ENCODE results near the gene PTPMT1.

DNA sequence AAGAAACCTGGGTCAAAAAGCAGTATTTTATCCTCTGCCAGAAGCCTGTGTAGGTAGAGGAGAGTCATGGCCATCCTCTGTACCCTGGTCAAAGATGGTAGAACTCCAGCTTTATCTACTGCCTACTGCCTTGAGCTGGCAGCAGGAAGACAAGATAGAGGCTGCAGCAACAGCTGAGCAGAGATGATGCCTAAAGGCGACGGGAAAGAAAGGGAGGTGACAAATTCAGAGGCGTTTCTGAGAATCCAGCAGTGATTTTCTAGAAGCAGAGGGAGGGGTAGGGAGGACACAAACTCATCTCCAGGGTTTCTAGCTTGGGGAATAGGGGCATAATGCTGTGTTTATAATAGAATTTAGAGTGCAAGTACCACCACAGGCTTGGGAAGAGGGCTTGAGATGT is 44.3 kb downstream of the PTPMT1 start:
- TF ChIP-seq, protein P1, sequence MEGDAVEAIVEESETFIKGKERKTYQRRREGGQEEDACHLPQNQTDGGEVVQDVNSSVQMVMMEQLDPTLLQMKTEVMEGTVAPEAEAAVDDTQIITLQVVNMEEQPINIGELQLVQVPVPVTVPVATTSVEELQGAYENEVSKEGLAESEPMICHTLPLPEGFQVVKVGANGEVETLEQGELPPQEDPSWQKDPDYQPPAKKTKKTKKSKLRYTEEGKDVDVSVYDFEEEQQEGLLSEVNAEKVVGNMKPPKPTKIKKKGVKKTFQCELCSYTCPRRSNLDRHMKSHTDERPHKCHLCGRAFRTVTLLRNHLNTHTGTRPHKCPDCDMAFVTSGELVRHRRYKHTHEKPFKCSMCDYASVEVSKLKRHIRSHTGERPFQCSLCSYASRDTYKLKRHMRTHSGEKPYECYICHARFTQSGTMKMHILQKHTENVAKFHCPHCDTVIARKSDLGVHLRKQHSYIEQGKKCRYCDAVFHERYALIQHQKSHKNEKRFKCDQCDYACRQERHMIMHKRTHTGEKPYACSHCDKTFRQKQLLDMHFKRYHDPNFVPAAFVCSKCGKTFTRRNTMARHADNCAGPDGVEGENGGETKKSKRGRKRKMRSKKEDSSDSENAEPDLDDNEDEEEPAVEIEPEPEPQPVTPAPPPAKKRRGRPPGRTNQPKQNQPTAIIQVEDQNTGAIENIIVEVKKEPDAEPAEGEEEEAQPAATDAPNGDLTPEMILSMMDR (IDR thresholded peaks at IDR 0.05): no peak
- no peak for TF ChIP-seq POLR2A (IDR thresholded peaks at IDR 0.05)
